K562 (cell line): ENCODE measurements around the gene COL26A1. TPM values are rescaled to one million over a fixed set of nuclear protein-coding genes. Genes with fewer than 3 reads are reported as not detected.

Source experiments
- ESRRA ChIP-seq: fragments of 450-650 bp; IDR thresholded peaks from 2 replicates; pipeline ENCODE4 v1.6.1; 2014; ENCODE audit warnings: low read depth, mild to moderate bottlenecking, moderate library complexity, borderline replicate concordance
- FOXM1 ChIP-seq, 2 experiments: fragments of 450-650 bp in 1 of 2; sonication (generic) in 1 of 2; formaldehyde crosslinking in 1 of 2; IDR thresholded peaks; 2 replicates each; pipeline versions ENCODE4 v1.6.1 to v1.9.0; 2017 to 2022; ENCODE audit warnings: low read depth in 2 of 2, mild to moderate bottlenecking in 2 of 2, missing genetic modification reagents in 1 of 2, moderate library complexity in 1 of 2
- LCOR ChIP-seq: sonication (generic); formaldehyde crosslinking; IDR thresholded peaks from 2 replicates; pipeline ENCODE4 v1.8.0; 2022; ENCODE audit warnings: mild to moderate bottlenecking, missing genetic modification reagents
- polyA plus RNA-seq, 8 experiments: library from polyadenylated mRNA; depleted of rRNA in 4 of 8; stranded (reverse) in 5 of 8; unstranded in 3 of 8; fragments of >200 nt; fragmentation: Nextera tagmentation in 2 of 8; fragmentation: Illumina TruSeq in 1 of 8; extraction: Ambion mirVana in 2 of 8; extraction: Trizol in 1 of 8; gene quantifications; 2 replicates each; pipeline versions ENCODE4 v1.2.1 to v1.2.3, GENCODE V29; 2011 to 2014; ENCODE audit warnings: inconsistent platforms in 1 of 8, missing spikeins in 1 of 8
- total RNA-seq, 7 experiments: library from RNA; depleted of rRNA in 6 of 7; stranded (reverse); fragments of >200 nt in 6 of 7; fragmentation: Illumina TruSeq in 2 of 7; extraction: Trizol in 2 of 7; gene quantifications; 2 replicates each; pipeline versions ENCODE4 v1.2.1 to v1.2.3, GENCODE V29; 2011 to 2021; ENCODE audit warnings: low replicate concordance in 1 of 7
- TF ChIP-seq, protein P1 (sequence below), 2 experiments: fragments of 450-650 bp; formaldehyde crosslinking in 1 of 2; IDR thresholded peaks; 2 replicates each; pipeline versions ENCODE4 v1.4.0 to v1.6.1; 2014 to 2020; ENCODE audit warnings: mild to moderate bottlenecking in 2 of 2, borderline replicate concordance in 1 of 2, low read depth in 1 of 2

The COL26A1 gene
- total and polyA plus RNA-seq, 9 of the 15 experiments (the other 6 are each of a cell fraction or from before 2014, with no cell fraction given) = 0.04 to 0.39 (median 0.07) TPM; not detected in 5

DNA sequence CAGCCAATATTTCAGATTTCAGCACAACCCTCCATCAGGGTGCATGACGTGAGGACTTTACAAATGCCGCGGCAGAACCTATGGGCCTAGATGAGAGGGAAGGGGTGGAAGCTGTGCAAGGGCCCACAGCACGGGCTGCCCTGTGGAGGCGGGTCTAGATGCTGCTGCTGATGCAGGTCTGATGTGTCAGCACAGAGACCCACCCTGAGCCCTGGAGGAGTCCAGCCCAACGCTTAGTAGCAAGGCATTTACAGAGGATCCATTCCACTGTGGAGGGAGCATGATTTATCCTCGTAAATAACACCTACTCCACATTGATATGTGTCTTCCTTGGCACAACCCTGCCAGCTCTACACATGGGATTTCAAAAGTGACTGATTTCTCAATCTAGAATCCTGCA is 217.9 kb downstream of the COL26A1 start (continued):
- TF ChIP-seq, protein P1, sequence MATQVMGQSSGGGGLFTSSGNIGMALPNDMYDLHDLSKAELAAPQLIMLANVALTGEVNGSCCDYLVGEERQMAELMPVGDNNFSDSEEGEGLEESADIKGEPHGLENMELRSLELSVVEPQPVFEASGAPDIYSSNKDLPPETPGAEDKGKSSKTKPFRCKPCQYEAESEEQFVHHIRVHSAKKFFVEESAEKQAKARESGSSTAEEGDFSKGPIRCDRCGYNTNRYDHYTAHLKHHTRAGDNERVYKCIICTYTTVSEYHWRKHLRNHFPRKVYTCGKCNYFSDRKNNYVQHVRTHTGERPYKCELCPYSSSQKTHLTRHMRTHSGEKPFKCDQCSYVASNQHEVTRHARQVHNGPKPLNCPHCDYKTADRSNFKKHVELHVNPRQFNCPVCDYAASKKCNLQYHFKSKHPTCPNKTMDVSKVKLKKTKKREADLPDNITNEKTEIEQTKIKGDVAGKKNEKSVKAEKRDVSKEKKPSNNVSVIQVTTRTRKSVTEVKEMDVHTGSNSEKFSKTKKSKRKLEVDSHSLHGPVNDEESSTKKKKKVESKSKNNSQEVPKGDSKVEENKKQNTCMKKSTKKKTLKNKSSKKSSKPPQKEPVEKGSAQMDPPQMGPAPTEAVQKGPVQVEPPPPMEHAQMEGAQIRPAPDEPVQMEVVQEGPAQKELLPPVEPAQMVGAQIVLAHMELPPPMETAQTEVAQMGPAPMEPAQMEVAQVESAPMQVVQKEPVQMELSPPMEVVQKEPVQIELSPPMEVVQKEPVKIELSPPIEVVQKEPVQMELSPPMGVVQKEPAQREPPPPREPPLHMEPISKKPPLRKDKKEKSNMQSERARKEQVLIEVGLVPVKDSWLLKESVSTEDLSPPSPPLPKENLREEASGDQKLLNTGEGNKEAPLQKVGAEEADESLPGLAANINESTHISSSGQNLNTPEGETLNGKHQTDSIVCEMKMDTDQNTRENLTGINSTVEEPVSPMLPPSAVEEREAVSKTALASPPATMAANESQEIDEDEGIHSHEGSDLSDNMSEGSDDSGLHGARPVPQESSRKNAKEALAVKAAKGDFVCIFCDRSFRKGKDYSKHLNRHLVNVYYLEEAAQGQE (IDR thresholded peaks at IDR 0.05; ENCODE audit: borderline replicate concordance) = no peak
- TF ChIP-seq, protein P1 (CRISPR knock-in tag; IDR thresholded peaks at IDR 0.05; ENCODE audit: low read depth) = no peak
- TF ChIP-seq FOXM1 (IDR thresholded peaks at IDR 0.05; ENCODE audit: low read depth) = no peak
- no peak for TF ChIP-seq FOXM1 (CRISPR knock-in tag; IDR thresholded peaks at IDR 0.05; ENCODE audit: low read depth)
- no peak for TF ChIP-seq LCOR
- TF ChIP-seq ESRRA = no peak
